GM19240 (cell line): Measurements from ENCODE around the gene LEKR1.
A peak's percentile ranks its signal among the peaks of the same experiment; 100 is the strongest.
"Not testable (repeated sequence)": the region's sequence is repeated elsewhere in the genome, so short reads cannot be mapped to it uniquely, and the experiment has no call there.

Source experiments
- DNase-seq: peaks from one replicate; pipeline ENCODE4 v3.0.0; 2011; ENCODE audit warnings: low spot score; ENCODE audit not compliant: insufficient read length

The LEKR1 gene

DNA sequence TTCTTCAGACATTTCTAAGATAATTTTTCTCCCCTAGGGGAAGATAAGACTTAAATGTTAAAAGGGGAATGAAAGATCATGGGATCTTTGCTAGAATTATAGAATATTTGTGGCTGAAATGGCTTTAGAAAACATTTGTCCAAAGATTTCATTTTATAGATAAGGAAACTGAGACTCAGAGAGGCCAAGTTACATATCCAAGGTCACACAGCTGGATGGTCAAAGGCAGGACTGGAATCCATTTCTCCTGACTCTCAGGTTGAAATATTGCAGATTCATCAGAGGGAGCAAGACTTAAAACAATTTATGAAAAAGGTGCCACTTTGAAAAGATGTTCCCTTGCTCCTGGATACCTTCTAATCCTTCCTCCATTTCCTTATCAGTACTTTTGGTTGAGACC lies 19.5 kb upstream of the LEKR1 start:
- DNase-seq = no peak

- no peak for DNase-seq
Measured at GRCh38 chr3:156808025-156808424, 18.1 kb upstream of the LEKR1 start.

GRCh38 chr3:156811089-156811862 lies 14.9 kb upstream of the LEKR1 start:
- DNase-seq = no peak

DNA sequence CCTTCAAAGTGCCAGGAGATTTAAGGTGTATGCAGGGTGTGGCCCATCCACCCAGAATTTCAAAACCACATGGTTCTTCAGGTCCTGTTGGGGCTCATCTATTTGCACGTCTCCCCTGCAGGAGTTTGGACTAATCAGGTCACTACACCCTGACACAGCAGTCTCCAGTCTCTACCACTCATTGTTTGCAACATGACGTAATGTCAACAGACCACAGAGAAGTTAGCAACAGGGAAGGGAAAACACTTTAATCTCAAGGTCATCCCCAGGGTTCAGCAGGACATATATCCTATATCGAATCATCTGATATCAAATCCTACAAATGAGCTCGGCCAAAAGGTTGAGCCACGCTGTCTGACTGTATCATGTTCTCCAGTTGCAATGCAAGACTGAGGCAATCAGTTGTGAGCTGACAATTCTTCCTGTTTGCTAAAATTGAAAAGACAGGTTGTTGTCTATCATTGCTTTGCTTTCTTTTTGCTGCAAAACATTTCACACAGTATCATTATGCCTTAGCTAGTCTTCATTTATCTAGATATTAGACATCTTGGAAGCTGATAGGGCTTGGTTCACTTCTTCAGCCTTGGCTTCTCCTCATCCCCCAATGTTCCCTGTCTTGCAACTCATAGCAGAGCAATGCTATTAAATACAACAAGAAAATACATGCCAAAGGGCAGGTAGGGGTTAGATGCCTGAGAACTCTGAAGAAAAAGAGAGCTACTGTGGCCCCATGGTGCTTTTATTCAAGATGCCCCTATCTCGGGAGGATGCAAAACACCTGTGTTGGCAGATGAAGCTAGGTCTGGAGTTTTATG lies 13.4 kb upstream of the LEKR1 start:
- DNase-seq = no peak

- no peak for DNase-seq
Measured at GRCh38 chr3:156814295-156814694, 11.9 kb upstream of the LEKR1 start.

DNA sequence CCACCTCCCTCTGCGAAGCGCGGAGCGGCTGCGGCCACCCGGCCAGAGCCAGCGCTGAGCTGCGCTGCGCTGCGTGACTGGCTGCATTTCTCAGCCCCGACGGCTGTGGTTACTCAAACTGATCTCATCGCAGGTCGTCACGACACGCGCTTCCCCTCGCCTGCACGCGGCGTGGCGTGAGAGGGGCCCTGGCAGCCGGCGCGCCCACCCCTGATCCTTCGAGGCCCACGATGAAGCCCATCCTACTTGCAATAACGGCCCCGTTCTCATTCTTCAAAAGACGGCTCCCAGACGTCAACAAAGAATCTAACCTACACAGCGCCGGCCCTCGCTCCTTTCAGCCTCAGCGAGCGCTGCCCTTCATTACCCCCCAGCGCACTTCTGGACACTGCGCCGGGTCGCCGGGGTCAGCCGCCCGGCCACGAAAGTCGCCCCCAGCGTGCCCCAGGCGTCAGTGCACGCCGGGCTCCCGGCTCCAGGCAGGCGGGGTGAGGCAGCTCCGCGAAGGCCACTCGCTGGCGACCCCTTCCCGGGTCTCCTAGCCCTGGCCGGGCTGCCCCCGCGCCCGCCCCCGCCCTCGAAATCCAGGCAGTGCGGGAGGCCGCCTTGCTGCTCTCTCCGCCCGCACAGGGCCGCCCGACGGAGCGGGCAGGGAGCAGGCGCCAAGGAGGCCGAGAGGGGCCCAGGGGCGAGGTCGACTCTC lies 9.9 kb upstream of the LEKR1 start:
- no peak for DNase-seq

DNA sequence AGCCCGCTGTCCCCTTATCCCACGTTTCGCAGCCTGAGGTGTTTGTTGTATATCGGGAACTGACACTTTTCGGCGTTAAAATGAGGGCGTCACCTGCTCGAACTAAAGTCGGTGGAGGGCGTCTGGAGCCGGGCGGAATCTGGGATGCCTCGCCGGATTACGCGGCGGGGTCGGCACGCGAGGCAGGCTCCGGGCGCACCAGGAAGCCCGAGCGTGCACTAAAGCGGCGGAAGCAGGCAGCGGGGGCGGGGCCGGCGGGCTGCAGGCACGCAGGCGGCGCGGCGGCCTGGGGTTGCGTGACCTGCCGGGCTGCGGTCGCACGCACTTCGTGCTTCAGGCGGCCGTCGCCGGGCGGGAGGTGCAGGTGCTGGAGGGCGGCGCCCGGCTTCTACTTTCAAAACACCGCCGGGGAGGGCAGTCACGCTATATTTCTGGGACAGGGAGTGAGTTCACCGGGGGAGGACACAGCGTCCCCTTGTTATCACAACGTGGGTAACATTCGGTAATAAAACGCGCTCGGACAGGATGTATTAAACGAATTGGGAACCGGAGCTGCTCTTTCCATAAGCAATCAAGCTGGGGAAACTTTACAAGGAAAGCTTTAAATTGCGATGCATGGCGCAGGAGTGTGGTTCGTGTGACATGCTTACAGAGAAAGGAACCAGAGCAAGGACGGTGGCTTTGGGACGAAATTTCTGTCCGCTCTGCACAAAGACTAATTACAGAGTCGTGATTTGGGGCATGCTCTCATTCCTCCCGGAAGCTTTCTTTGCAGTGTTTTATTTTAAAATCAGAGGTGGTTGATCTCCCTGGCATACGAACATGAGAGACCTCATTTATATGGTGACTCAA lies 9.1 kb upstream of the LEKR1 start:
- peak; percentile 69 for DNase-seq

DNA sequence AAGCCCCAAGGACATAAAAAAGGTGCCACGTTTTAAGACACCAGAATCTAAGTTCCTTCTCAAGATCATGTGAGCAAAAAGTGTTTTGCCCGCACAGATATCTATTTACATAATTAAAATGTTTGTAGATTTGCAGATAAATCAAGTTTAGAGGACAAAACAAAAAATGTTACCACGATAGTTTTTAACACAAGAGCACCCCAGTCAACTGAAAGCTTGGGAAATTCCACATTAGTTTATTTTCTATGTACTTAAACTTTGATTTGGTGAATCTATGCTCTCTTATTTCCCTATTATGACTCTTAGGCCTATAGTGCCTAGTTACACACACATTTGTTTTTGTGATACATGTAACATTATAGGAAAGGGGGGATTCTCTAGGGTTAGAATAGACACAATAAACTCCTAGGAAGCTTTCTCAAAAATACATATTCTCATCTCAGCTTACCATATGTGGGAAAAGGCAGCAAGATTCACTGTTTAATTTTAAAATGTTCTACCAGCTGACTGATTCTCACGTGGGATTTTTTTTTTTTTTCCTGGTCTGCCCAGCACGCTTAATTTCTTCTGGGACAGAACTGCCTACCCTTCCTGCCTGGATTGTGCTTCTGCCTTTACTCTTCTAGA lies 8.4 kb upstream of the LEKR1 start:
- no peak for DNase-seq

DNA sequence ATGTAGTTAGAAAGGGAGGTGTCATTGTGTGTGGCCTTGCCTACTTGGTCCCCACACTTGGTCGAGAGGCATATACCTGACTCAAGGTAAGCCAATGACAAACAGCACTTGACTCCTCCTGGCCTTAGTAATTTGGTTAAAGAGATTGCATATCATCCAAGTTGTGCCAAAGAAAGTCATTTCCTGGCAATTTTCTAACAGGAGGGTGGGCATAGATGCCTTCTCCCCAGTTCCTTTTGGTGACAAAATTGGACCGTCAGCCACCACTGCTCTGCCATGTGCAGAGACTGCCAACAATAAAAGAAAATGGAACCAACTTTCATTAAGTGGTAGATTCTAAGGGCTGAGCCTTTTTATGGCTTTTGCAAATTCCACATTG lies 7.9 kb upstream of the LEKR1 start:
- no peak for DNase-seq

GRCh38 chr3:156818890-156819289 lies 7.3 kb upstream of the LEKR1 start:
- DNase-seq = no peak

DNA sequence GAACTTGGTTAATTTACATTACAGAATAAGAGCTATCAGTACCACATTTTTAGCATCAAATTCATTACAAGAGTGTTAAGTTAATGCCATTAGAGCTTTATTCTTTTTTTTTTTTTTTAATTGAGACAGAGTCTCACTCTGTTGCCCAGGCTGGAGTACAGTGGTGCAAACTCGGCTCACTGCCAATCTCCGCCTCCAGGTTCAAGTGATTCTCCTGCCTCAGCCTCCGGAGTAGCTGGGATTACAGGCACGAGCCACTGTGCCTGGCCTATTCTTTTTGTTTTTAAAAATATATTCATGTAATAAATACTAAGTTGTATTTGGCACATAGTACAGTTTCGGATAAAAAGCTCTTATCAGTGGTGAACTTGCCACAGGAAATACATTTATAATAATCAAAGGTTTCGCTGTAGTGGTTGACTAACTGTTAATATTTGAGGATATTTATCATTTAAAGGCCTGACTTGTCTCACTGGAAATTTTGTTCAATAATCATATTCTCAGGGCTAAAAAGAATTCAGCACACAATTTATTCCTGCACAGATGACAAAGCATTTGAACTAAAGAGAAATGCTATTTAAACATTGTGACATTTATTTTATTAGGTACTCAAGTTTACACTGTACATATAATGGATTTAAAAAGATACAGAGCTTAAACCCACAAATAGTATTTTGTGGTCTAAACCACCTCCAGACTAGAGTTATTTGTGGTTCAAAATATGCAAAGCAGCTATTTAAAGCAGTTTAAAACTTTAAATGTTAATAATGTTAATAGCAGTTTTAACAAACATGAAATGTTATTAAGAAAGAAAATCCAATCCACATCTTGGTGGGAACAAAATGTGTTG lies 6.1 kb upstream of the LEKR1 start:
- DNase-seq = no peak

DNA sequence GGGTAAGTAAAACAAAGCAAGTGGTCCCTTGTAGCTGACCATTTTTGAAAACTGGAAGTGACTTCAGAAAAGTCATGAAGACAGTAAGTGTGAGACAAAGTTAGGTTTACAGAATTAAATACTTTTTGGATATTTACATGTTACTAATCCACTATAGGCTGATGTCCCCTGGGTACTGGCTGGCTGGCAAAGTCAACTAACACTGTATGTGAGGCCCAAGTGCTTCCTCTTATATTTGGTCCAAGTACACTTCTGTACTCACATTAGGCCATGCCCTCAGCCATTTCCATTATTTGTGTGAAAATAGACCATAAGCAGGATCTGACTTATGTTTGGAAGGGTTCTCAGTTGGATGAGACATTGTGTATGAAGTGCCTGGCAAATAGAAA lies 5.5 kb upstream of the LEKR1 start:
- no peak for DNase-seq

GRCh38 chr3:156822626-156823260 lies 3.4 kb upstream of the LEKR1 start:
- DNase-seq = not testable (repeated sequence)

DNA sequence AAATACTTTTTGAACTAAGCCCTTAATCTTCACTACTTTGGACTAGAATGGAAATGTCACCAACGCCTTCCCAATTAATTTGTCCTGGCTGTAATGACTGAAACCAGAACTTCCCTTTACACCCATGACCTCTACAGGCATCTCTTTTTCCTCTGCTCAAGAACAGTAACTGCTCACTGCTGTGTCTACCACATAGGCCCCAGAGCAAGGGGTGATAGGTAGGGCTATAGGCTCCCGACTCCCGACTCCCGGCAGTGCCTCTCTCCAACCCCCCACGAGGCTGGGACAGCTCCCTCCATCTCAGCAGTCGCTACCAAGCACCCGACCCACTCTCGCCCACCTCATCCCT lies 384 bp upstream of the LEKR1 start:
- no peak for DNase-seq

GRCh38 chr3:156826896-156827882 lies 1.0 kb downstream of the LEKR1 start:
- no peak for DNase-seq

GRCh38 chr3:156831006-156831405 lies 4.9 kb downstream of the LEKR1 start:
- no peak for DNase-seq

GRCh38 chr3:156834435-156834834 lies 8.3 kb downstream of the LEKR1 start:
- no peak for DNase-seq

DNA sequence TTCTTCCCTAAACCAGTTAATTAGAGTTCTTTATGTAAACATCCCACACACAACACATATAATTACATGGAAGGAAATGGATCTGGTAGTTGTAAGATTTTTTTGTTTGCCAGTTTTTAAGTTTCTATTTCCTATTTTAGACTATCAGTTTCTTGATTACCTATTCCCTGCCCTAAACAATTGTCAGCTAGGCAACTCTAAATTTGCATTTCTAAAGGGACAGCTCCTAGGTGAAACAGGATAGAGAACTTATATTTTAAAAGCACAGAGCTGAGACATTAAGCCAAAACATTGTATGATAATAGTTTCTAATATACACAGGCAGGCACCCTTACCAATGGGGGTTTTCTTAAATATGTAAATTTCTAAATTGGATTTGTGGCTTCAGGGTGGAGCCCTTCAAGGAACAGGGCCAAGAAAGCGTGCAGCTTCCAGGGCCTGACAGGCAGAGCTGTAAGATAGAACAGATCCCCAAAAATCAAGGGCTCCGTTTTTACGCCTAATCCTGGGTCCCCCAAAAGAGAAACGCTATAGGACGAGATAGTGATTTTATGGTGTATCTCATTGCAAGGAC lies 8.9 kb downstream of the LEKR1 start:
- no peak for DNase-seq
